HuH-7.5 (cell line): ENCODE data around the gene DIP2A.

Experiments used
- DNase-seq: peaks from one replicate; pipeline ENCODE4 v3.0.0; 2011; ENCODE audit warnings: low spot score

Gene DIP2A

GRCh38 chr21:46594276-46594675 lies 135.6 kb downstream of the DIP2A start:
- no peak for DNase-seq

GRCh38 chr21:46596201-46596600 lies 137.5 kb downstream of the DIP2A start:
- DNase-seq = no peak

GRCh38 chr21:46597031-46597430 lies 138.3 kb downstream of the DIP2A start:
- DNase-seq = no peak

GRCh38 chr21:46597896-46598343 lies 139.2 kb downstream of the DIP2A start:
- DNase-seq = no peak

GRCh38 chr21:46598581-46599572 lies 140.2 kb downstream of the DIP2A start:
- no peak for DNase-seq

- DNase-seq = no peak
These were observed 141.6 kb downstream of the DIP2A start for GRCh38 chr21:46600305-46600704.

GRCh38 chr21:46600978-46601377 lies 142.3 kb downstream of the DIP2A start:
- DNase-seq = no peak

- DNase-seq = no peak
These were observed 144.5 kb downstream of the DIP2A start for GRCh38 chr21:46603228-46603627.

- DNase-seq = no peak
These were observed 145.8 kb downstream of the DIP2A start for GRCh38 chr21:46604329-46604974.

- no peak for DNase-seq
These were observed 146.5 kb downstream of the DIP2A start, which contains the start of gene S100B for GRCh38 chr21:46604975-46605766. Gene S100B, minus strand, starts transcription at chr21:46605082. Its CDS starts 2,667 bp downstream, at chr21:46602415.

GRCh38 chr21:46605767-46606426 lies 147.2 kb downstream of the DIP2A start:
- no peak for DNase-seq

GRCh38 chr21:46606427-46606813 lies 147.7 kb downstream of the DIP2A start:
- no peak for DNase-seq

GRCh38 chr21:46607636-46608035 lies 148.9 kb downstream of the DIP2A start:
- no peak for DNase-seq

- no peak for DNase-seq
These were observed 150.0 kb downstream of the DIP2A start for GRCh38 chr21:46608672-46609111.

GRCh38 chr21:46610018-46610701 lies 151.5 kb downstream of the DIP2A start:
- DNase-seq = no peak

- no peak for DNase-seq
These were observed 154.7 kb downstream of the DIP2A start for GRCh38 chr21:46613391-46613790.

GRCh38 chr21:46616050-46616449 lies 157.4 kb downstream of the DIP2A start:
- DNase-seq = no peak

GRCh38 chr21:46616656-46617055 lies 158.0 kb downstream of the DIP2A start:
- DNase-seq = no peak

- no peak for DNase-seq
These were observed 158.8 kb downstream of the DIP2A start for GRCh38 chr21:46617267-46618051.

- DNase-seq = no peak
These were observed 160.2 kb downstream of the DIP2A start for GRCh38 chr21:46618738-46619379.
